Activated CD8-positive, alpha-beta memory T cell treated with anti-CD3 and anti-CD28 coated beads, Interleukin-2, amount 50 U/mL, for 1 hour (primary cell): ENCODE data around the gene PDE2A.
"Not testable (repeated sequence)": the region's sequence is repeated elsewhere in the genome, so short reads cannot be mapped to it uniquely, and the experiment has no call there.

ENCODE experiments used
- DNase-seq: peaks from one replicate; pipeline ENCODE4 v3.0.0-alpha.2; 2020; ENCODE audit errors: extremely low read depth

Gene PDE2A

GRCh38 chr11:72577271-72577721 lies 96.9 kb downstream of the PDE2A start:
- DNase-seq: no peak

GRCh38 chr11:72576661-72577060 lies 97.6 kb downstream of the PDE2A start:
- DNase-seq: no peak

- no peak for DNase-seq
Measured at GRCh38 chr11:72576243-72576595, 98.0 kb downstream of the PDE2A start.

- DNase-seq: no peak
Measured at GRCh38 chr11:72575533-72576242, 98.5 kb downstream of the PDE2A start.

- DNase-seq: no peak
Measured at GRCh38 chr11:72574548-72575460, 99.4 kb downstream of the PDE2A start.

- no peak for DNase-seq
Measured at GRCh38 chr11:72573855-72574445, 100.3 kb downstream of the PDE2A start.

- DNase-seq: no peak
Measured at GRCh38 chr11:72573072-72573854, 101.0 kb downstream of the PDE2A start.

- DNase-seq: not testable (repeated sequence)
Measured at GRCh38 chr11:72572540-72572939, 101.7 kb downstream of the PDE2A start.

- DNase-seq: no peak
Measured at GRCh38 chr11:72570893-72571661, 103.1 kb downstream of the PDE2A start.

GRCh38 chr11:72569966-72570892 lies 104.0 kb downstream of the PDE2A start:
- no peak for DNase-seq

- no peak for DNase-seq
Measured at GRCh38 chr11:72568861-72569260, 105.4 kb downstream of the PDE2A start.

GRCh38 chr11:72562431-72562830 lies 111.8 kb downstream of the PDE2A start:
- no peak for DNase-seq

GRCh38 chr11:72561856-72562255 lies 112.4 kb downstream of the PDE2A start:
- DNase-seq: no peak

- DNase-seq: not testable (repeated sequence)
Measured at GRCh38 chr11:72560864-72561263, 113.4 kb downstream of the PDE2A start.

GRCh38 chr11:72556433-72556832 lies 117.8 kb downstream of the PDE2A start:
- no peak for DNase-seq

- not testable (repeated sequence) for DNase-seq
Measured at GRCh38 chr11:72555014-72555522, 119.2 kb downstream of the PDE2A start.

GRCh38 chr11:72553706-72554105 lies 120.5 kb downstream of the PDE2A start:
- DNase-seq: no peak

GRCh38 chr11:72552399-72552910 lies 121.8 kb downstream of the PDE2A start:
- no peak for DNase-seq

- DNase-seq: no peak
Measured at GRCh38 chr11:72551571-72551970, 122.7 kb downstream of the PDE2A start.
